GM18505 (cell line): ENCODE measurements around the gene SEMA4G.

ENCODE experiments used
- ATAC-seq: cut with Tn5 transposase; IDR thresholded peaks from one replicate; pipeline ENCODE4 v1.9.1; 2021; ENCODE audit not compliant: unreplicated experiment
- POLR2A ChIP-seq: IDR thresholded peaks from 4 replicates; pipeline ENCODE4 v1.6.1; 2011; ENCODE audit warnings: borderline replicate concordance; ENCODE audit not compliant: insufficient read depth, insufficient read length; ENCODE audit errors: extremely low read depth

Gene SEMA4G

GRCh38 chr10:101000127-101000914 lies 31.0 kb downstream of the SEMA4G start:
- ATAC-seq, result no peak
- TF ChIP-seq POLR2A, result no peak

- TF ChIP-seq POLR2A, result no peak
- no peak for ATAC-seq
Measured at GRCh38 chr10:101000915-101001658, 31.8 kb downstream of the SEMA4G start.

- no peak for ATAC-seq
- TF ChIP-seq POLR2A, result no peak
Measured at GRCh38 chr10:101001659-101002035, 32.3 kb downstream of the SEMA4G start.

- no peak for ATAC-seq
- TF ChIP-seq POLR2A, result no peak
Measured at GRCh38 chr10:101002456-101002855, 33.2 kb downstream of the SEMA4G start.

- TF ChIP-seq POLR2A, result no peak
- no peak for ATAC-seq
Measured at GRCh38 chr10:101003639-101004206, 34.4 kb downstream of the SEMA4G start.

GRCh38 chr10:101005361-101005760 lies 36.1 kb downstream of the SEMA4G start:
- ATAC-seq, result no peak
- TF ChIP-seq POLR2A, result no peak

GRCh38 chr10:101005869-101006567 lies 36.7 kb downstream of the SEMA4G start:
- no peak for ATAC-seq

GRCh38 chr10:101006593-101007098 lies 37.3 kb downstream of the SEMA4G start:
- no peak for ATAC-seq
- no peak for TF ChIP-seq POLR2A

More at GRCh38 chr10:101005869-101006567, 36.7 kb downstream of the SEMA4G start:
- no peak for TF ChIP-seq POLR2A

- no peak for ATAC-seq
- no peak for TF ChIP-seq POLR2A
Measured at GRCh38 chr10:101007099-101007711, 37.9 kb downstream of the SEMA4G start.

GRCh38 chr10:101007915-101008822 lies 38.9 kb downstream of the SEMA4G start:
- no peak for ATAC-seq
- TF ChIP-seq POLR2A, result no peak

GRCh38 chr10:101008823-101009423 lies 39.6 kb downstream of the SEMA4G start:
- ATAC-seq, result no peak
- TF ChIP-seq POLR2A, result no peak

- ATAC-seq, result no peak
- TF ChIP-seq POLR2A, result no peak
Measured at GRCh38 chr10:101010329-101010728, 41.0 kb downstream of the SEMA4G start.
